HL-60/S4 treated with phorbol 12-myristate 13-acetate at 8.2 ng/mL for 4 days and 3 days (cell line): ENCODE measurements around the gene NOL3.

Experiments used
- in situ Hi-C: fragments of 300-500 bp; cut with MboI; formaldehyde crosslinking; loops from 2 replicates; pipeline ENCODE4 v1.15.0; 2022; ENCODE audit warnings: low sequenced_read_pairs

Gene NOL3

DNA sequence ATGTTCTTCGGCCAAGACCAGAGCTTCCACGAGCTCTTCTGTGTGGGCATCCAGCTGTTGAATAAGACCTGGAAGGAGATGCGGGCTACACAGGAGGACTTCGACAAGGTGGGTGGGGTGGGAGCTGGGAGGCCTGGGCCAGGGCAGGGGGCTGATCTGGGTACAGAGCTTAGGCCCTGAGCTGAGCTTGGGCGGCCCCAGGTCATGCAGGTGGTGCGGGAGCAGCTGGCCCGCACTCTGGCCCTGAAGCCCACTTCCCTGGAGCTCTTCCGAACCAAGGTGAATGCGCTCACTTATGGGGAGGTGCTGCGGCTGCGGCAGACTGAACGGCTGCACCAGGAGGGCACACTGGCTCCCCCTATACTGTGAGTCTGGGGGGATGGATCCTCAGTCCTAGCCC lies 32.1 kb downstream of the NOL3 start:
- in situ Hi-C loops: no loop called here

DNA sequence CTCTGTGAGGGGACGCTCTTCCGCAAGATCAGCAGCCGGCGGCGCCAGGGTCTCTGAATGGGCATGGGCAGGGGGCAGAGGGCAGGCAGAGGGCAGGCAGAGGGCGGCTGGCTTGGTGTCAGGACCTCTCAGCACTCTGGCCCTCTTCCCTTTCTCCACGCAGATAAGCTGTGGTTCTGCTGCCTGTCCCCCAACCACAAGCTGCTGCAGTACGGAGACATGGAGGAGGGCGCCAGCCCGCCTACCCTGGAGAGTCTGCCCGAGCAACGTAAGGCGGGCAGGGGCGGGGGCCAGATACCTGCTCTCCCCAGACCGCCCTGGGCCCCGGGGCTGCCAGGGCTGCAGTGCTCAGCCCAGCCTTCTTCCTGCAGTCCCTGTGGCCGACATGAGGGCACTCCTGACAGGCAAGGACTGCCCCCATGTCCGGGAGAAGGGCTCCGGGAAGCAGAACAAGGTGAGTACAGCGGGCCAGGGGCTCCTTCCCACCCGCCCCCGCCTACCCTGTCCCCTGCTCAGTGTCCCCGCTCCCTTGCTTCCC lies 32.7 kb downstream of the NOL3 start:
- in situ Hi-C loops: no loop called here

DNA sequence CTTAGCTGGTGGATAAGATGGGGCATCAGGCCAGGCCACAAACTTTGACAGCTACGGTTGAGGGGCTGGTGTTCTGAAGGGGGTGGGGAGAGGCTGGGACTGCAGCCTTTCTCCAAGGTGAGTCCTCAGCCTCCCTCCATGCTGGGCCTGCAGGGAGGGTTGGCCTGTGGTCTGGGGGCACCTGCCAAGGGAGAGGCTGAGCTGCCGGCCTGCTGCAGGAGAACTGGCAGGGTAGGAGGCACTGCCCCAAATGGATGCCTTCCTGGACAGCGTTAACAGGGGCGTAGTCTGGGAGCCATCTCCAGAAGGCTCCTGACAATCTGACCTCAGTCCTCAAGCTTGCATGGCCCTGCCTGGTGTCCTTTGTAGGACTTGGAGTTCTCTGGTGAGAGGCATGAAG lies 33.7 kb downstream of the NOL3 start:
- in situ Hi-C loops: no loop called here

DNA sequence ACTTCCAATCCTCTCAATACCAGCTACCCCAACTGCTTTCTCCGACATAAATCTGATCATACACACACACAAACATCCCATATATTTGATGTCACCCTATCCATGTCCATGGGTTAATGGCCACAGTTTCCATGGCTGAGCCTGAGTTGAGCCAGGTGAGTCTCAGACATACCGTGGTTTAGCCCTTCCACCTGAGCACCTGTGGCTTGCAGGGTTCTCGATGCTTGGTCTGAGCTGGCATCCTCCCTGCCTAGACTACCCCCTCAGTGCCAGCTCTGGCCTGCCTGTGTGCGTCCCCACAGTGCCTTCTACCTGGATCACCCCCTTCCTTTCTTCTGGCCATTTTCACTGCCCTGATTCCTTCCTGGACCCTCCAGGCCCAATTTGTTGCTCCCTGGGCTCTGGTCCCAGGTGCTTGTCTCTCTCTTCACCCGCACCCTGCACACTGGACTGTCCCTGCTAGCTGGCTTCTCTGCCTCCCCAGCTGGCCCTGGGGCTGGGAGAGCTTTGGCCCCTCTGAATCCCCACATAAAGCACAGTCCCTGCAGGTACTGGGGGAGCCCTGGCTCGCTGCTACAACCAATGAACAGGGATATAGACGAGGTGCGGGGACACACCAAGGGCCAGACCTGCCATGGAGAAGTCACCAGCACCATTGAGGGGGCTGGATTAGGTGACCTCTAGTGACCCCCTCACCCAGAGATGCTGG lies 35.9 kb downstream of the NOL3 start:
- in situ Hi-C loops: no loop called here

DNA sequence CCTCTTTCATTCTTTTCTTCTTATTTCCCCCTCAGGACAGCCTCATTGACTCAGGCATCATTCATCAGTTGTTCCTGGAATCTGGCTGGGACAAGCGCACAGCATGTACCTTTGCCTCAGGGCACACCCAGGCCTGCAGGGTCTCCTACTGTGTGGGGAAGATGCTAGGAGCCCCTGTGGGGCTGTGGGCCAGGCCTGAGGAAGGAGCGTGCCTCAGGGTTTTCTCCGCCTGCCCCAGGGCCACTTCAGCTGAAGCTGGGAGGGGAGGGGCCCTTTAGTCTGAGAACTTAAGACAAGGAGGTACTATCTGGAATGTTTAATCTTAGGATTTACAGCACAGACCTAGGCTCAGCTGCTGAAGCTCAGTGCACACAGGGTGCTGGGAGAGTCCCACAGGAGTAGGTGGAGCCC lies 36.5 kb downstream of the NOL3 start:
- in situ Hi-C loops: no loop called here

DNA sequence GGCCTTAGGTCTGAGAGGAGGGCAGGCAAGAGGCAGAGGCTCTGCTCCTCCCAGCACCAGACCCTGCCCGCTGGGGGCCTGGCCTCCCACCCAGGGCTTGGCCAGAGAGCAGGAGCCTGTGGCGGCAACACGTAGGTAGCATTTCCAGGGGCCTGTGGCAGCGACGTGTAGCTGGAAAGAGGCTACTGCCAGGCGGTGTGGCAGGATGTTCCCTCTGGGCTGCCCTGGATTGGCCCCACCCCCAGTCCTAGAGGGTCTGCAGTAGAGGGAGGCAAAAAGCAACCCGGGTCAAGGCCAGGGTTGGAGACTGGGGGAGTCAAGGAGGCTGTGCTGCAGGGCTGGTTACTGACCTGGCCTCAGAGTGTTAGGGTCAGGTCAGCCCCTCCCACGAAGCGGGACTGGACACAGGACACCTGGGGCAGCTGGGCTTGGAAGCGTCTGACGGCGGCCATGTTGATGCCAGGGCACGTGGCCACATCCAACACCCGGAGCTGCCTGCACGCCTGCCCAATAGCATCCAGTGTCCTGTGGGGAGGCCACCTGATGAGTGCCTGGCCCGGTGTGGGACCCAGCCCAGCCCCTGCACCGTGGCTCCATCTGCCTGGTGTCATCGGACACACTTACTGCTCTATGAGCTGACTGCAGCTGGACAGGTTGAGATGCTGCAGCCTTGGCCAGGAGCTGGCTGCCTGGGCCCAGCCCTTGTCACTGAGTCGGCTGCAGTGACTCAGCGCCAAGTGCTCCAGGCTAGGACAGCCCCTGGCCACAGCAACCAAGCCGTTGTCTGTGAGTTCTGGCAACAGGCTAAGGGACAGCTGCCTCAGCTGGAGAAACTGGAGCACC lies 37.1 kb downstream of the NOL3 start:
- in situ Hi-C loops: no loop called here

DNA sequence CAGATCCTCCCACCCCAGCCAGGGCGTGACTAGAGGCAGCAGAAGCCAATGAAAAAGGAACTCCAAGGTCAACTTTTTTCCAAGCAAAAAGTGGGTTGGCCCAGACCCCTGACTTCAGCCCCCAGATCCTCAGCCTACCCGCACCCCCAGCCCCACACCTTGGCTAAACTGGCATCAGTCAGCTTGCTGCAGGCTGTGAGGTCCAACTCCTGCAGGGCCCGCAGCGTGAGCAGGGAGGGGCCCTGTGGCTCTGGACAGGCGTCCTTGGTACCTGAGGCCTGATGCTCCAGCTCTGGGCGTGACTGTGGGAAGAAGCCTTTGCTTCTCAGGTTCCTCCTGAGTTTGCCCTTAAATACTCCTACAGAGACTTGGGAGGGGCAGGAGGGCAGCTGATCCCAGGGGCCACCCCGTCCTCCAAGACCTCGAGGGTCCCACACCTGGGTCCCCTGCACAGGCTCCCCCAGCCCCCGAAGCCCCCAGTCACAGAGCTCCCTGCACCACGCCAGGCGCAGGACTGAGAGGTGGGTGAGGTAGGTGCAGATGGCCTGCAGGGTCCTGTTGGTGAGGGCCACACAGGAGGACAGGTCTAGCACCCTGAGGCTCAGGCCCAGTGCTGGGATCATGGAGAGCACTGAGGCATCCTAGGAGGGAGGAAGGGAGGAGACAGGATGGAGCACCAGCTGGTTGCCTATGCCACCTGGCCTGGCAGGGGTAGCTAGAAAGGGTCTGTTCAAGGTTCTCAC lies 38.0 kb downstream of the NOL3 start:
- in situ Hi-C loops: no loop called here

DNA sequence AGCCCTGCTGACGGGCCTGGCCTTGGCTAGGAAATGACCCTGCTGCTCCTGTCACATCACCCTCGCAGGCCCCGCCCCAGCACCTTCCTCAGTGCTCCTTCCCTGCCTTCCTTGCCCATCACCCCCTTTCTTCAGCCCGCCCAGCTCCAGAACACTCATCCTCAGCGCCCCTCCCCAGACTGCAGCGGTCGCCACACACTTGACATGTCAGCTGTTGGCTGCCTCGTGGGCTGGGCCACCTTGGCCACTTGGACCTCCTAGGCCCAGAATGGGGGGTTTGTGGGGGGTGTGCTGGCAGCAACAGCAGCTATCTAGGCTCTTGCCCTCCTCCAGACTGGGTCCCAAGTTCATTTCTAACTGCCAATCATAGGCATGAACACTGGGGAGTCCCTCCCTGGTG lies 39.2 kb downstream of the NOL3 start:
- in situ Hi-C loops: no loop called here

DNA sequence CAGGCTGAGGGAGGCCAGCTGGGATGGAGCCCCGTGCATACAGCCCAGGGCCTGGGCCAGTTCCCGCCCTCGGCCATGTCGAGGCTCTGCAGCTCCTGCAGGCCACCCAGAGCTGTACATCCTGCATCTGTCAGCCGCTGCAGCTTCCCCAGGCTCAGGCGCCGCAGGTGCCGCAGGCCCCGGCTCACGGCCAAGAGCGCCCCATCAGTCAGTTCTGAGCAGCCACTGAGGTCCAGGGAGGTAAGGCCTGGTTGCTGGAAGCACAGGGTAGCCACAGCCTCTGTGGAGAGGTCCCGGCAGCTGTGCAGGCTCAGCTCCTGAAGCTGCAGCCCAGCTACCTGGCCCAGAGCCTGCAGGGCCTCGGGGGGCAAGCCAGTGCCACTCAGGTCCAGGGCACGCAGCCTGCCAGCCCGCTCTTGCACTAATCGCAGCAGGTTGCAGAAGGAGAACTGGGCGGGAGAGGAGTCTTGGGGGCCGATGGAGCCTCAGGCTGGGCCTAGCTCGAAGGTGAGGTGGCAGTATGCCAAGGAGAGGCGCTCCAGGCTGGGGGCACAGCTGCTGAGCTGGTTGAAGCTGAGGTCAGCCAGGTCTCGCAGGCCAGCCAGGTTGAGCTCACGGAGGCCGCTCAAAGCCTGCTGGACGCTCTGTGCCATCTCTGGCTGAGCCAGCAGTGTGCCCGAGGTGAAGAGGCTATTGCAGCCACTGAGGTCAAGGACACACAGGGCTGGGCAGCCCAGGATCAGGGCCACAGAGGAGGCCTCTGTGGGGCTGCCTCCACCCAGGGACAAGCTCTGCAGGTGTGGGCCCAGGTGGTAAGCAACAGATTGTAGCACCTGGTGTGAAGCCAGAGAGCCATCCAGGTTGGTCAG lies 40.0 kb downstream of the NOL3 start:
- in situ Hi-C loops: no loop called here

DNA sequence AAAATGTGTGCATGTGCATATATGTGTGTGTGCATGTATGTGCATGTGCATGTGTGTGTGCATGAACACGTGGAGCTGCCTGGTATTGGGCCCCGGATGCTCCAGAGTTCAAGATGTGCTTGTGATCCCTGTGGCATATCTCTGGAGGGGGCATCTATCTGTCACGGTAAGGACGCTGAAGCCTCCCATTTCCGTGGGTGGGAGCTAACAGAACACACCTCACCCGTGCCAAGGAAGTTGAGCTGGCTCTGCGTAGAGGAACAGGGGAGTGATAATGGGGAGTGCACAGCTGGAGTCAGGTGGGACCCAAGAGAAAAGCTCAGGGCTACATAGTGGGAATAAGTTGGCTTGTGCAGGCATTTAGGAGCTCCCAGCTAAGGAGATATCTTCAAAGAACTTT lies 41.3 kb downstream of the NOL3 start:
- in situ Hi-C loops: no loop called here

DNA sequence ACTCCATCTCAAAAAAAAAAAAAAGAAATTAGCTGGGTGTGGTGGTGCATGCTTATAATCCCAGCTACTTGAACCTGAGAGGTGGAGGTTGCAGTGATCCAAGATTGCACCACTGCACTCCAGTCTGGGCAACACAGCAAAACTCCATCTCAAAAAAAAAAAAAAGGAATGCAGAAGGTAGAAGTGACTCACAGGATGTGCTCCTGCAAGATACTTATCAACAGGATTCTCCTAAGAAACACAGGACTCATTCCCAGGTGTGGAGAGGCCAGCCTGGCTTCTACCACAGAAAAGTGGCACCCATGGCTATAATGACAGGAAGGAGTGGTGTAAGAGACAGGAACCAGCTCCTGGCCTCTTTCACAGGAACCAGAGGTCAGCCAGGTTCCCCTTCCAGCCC lies 42.4 kb downstream of the NOL3 start:
- in situ Hi-C loops: no loop called here

DNA sequence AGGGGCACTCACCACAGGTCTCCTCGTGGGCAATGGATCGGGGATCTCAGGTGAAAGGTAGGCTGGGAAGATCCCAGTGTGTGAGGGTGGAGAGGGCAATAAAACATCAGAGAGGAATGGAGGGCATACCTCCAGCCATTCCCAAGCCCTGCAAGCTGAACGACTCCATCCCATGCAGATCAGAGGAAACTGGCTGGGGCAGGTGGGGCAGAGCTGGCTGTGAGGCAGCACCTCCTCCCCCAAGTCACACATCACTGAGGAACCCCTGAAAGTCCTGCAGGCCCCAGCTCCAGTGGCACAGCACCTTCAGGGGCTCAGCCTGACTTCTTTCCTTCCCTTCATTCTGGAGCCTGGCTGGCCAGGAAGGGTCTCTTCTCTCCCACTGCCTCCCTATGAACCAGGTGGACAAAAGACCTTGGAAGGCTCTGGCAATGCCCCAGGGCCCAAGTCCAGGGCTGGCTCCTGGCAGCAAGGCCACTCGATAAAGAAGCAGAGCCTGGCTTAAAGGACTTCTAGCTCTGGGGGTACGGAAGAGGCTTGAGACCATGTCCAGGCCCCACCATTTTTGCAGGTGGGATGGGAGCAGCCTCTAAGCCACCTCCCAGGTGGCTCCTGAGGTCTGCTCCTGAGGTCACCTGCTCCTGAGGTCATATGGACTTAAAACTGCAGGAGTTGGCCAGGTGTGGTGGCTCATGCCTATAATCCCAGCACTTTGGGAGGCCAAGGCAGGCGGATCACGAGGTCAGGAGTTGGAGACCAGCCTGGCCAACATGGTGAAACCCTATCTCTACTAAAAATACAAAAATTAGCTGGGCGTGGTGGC lies 43.1 kb downstream of the NOL3 start:
- in situ Hi-C loops: no loop called here

DNA sequence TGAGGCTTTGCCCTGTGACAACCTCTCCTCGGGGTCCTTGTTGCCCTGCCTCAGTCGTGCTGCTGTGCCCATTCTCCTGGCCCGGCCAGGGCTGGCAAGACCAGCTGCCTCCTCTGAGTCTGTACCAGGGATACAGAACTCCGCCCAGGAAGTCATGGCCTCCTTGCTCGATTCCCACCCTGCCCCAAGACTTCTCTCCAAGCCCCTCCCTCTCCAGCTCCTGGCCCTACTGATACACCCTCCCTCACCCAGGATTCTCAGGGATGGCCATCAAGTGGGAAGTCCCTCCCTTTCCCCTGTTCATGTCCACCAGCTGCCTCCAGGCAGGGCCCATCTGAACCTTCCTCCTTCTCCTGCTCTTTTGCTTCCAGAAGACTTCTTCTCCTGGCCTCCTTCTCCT lies 45.4 kb downstream of the NOL3 start:
- in situ Hi-C loops: no loop called here

DNA sequence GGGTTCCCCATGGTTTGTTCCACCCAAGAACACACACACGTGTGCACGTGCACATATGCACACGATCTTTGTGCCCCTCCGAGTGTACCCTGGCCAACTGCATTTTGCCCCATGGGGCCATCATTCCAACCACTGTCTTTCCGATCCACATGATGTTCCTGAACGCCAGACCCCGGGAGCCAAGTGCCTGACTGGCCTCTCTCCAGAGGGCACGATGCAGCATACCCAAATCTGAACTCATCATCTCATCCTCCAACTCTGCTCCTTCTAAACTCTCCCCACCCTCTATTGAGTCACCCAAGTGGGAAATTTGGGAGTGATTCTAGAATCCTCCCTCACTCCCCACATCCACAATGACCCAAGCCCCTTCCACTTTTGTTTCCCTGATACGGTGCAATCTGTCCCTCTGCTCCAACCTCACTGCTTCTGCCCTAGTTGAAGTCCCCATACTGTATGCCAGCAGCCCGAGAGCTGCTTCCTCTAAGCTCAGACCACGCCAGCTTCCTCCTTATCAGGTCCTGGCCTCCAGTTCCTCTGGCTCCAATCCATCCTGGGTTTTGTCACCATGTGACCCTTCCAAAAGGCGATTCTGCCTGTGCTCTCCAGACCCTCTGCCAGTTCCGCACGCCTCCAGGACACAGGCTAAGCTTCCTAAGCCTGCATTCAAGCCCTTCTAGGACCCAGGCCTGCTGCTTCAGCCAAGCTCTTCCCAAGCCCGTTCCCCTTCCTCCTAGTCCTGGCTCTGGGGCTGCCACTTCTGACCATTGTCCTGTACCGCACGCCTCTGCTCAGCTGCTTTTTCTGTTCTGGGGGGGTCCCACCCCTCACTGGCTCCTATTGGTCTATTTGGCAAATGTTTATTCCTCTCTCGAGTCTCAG lies 46.5 kb downstream of the NOL3 start:
- in situ Hi-C loops: no loop called here

DNA sequence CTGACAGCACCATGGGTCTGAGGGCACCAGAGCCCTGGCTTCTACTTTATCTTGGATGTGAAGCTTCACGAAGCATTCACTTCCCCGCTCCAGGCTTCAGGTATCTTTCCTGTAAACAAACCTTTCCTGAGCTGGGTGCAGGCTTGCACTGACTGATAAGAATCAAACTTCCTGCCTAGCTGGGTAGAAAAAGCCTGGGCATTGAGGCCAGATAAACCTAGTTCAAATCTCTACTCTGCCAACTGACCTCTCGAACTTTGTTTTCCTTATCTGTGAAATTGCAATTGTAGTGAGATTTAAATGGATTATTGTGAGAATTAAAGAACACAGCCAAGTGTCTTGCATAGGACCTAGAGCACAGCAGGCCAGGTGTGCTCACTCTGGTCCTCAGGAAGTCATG lies 53.7 kb downstream of the NOL3 start:
- in situ Hi-C loops: no loop called here
